AG08396 (cell line): ENCODE results near the gene PLAAT5.
"Not testable (repeated sequence)": the region's sequence is repeated elsewhere in the genome, so short reads cannot be mapped to it uniquely, and the experiment has no call there.

Experiments
- DNase-seq: peaks from one replicate; pipeline ENCODE4 v3.0.0; 2012; ENCODE audit warnings: low spot score, mixed read lengths

Gene PLAAT5

GRCh38 chr11:63490551-63491239 lies at the start of gene PLAAT5:
TSS of gene PLAAT5 (minus strand) at chr11:63491167. CDS start at chr11:63491034, 133 bp downstream.
- DNase-seq = no peak

- peak; percentile 42 for DNase-seq
Observed at GRCh38 chr11:63537293-63538101, 46.5 kb upstream of the PLAAT5 start.

- DNase-seq = peak; percentile 68
Observed at GRCh38 chr11:63536669-63537292, 45.8 kb upstream of the PLAAT5 start, which contains the start of gene PLAAT4. TSS of gene PLAAT4 (plus strand) at chr11:63536808. CDS start at chr11:63536869, 61 bp downstream.

GRCh38 chr11:63535734-63536133 lies 44.8 kb upstream of the PLAAT5 start:
- DNase-seq = no peak

- no peak for DNase-seq
Observed at GRCh38 chr11:63534895-63535461, 44.0 kb upstream of the PLAAT5 start.

- DNase-seq = no peak
Observed at GRCh38 chr11:63534076-63534475, 43.1 kb upstream of the PLAAT5 start.

GRCh38 chr11:63532799-63533475 lies 42.0 kb upstream of the PLAAT5 start:
- DNase-seq = no peak

- no peak for DNase-seq
Observed at GRCh38 chr11:63532117-63532516, 41.1 kb upstream of the PLAAT5 start.

- DNase-seq = peak; percentile 67
Observed at GRCh38 chr11:63531074-63531792, 40.3 kb upstream of the PLAAT5 start.

GRCh38 chr11:63530021-63530420 lies 39.1 kb upstream of the PLAAT5 start:
- no peak for DNase-seq

- not testable (repeated sequence) for DNase-seq
Observed at GRCh38 chr11:63529373-63529772, 38.4 kb upstream of the PLAAT5 start.

- not testable (repeated sequence) for DNase-seq
Observed at GRCh38 chr11:63528729-63529278, 37.8 kb upstream of the PLAAT5 start.

- DNase-seq = not testable (repeated sequence)
Observed at GRCh38 chr11:63528156-63528555, 37.2 kb upstream of the PLAAT5 start.

GRCh38 chr11:63527667-63528066 lies 36.7 kb upstream of the PLAAT5 start:
- DNase-seq = no peak

- DNase-seq = no peak
Observed at GRCh38 chr11:63523151-63523550, 32.2 kb upstream of the PLAAT5 start.

- DNase-seq = no peak
Observed at GRCh38 chr11:63521896-63522295, 30.9 kb upstream of the PLAAT5 start.

- no peak for DNase-seq
Observed at GRCh38 chr11:63520606-63521170, 29.7 kb upstream of the PLAAT5 start.

GRCh38 chr11:63518548-63518947 lies 27.6 kb upstream of the PLAAT5 start:
- DNase-seq = no peak

- DNase-seq = no peak
Observed at GRCh38 chr11:63517156-63517555, 26.2 kb upstream of the PLAAT5 start.

GRCh38 chr11:63516109-63516508 lies 25.1 kb upstream of the PLAAT5 start:
- no peak for DNase-seq
